ENCODE results near the gene TMUB2. TPM values are rescaled to one million over a fixed set of nuclear protein-coding genes. Genes with fewer than 3 reads are reported as not detected.

The TMUB2 gene
- total and polyA plus RNA-seq, 9 of the 15 experiments (the other 6 are each of a cell fraction or from before 2014, with no cell fraction given): 4.1 to 29.8 (median 16.3) TPM

DNA sequence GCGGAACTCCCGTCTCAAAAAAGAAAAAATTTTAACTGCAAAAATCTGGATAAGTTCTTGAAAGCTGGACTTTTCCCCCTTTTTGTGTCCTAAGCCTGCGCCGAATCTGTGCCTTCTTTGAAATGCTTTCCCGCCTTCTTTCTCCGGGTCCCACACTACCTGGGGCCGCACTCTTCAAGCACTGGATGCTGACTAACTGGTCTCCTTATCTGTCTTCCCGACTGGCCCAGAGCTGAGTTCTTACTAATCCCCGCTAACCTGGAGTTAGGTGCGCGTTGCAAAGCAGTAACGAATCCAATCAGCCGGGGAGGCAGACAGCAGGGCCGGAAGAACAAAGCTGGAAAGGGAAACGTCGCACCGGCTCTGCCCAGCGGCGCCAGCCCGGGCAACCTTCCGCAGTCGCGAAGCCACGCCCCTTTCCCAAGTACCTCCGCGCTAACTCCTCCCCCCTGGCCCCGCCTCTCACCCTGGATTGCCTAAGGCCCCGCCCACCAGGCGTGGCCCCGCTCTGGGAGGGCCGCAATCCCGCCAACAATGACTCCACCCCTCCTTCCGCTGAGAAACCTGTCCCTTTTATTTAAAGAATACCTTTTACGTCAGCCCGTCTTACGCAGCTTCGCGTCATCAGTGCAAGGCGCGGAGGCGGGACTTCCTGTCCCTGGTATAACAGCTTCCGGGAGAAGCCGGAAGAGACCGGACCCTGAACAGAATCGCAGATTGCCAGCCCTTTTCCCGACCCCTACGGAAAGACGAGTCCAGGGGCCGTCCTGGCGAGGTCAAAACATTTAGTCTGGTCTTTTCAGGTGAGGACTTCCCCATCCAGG lies at the start of gene TMUB2 (continued):
- TF ChIP-seq ATF2 (CRISPR knock-in tag; IDR thresholded peaks at IDR 0.05): no peak
- no peak for TF ChIP-seq ZBTB2 (IDR thresholded peaks at IDR 0.05)
- 0 out of 3 replicates have a peak, but pooled peaks of 1 of the 2 experiments have one; percentile 9 for TF ChIP-seq CBX3 (IDR thresholded peaks at IDR 0.05; ENCODE audit: borderline replicate concordance in 1 of 2, low read length in 2 of 2)
- TF ChIP-seq E2F5 (CRISPR knock-in tag; IDR thresholded peaks at IDR 0.05): no peak
- TF ChIP-seq, protein P1, sequence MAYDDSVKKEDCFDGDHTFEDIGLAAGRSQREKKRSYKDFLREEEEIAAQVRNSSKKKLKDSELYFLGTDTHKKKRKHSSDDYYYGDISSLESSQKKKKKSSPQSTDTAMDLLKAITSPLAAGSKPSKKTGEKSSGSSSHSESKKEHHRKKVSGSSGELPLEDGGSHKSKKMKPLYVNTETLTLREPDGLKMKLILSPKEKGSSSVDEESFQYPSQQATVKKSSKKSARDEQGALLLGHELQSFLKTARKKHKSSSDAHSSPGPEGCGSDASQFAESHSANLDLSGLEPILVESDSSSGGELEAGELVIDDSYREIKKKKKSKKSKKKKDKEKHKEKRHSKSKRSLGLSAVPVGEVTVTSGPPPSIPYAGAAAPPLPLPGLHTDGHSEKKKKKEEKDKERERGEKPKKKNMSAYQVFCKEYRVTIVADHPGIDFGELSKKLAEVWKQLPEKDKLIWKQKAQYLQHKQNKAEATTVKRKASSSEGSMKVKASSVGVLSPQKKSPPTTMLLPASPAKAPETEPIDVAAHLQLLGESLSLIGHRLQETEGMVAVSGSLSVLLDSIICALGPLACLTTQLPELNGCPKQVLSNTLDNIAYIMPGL (CRISPR knock-in tag; IDR thresholded peaks at IDR 0.05): 0 out of 2 replicates have a peak, but pooled peaks have one; percentile 34
- no peak for TF ChIP-seq BRF1 (IDR thresholded peaks at IDR 0.05; ENCODE audit: borderline replicate concordance, extremely low read depth, insufficient read length)
- TF ChIP-seq POU5F1 (IDR thresholded peaks at IDR 0.05; ENCODE audit: borderline replicate concordance, low read depth, low read length, partially characterized antibody): no peak
- no peak for TF ChIP-seq ZC3H11A (IDR thresholded peaks at IDR 0.05; ENCODE audit: low read depth, low read length)
- TF ChIP-seq AFF1 (IDR thresholded peaks at IDR 0.05; ENCODE audit: low read depth in 1 of 2, partially characterized antibody in 2 of 2): peak in 1 of 2 experiments; percentile 51
- TF ChIP-seq SIN3B (IDR thresholded peaks at IDR 0.05; ENCODE audit: low read depth): peak; percentile 66; the same call in 1 of the 2 replicates
- TF ChIP-seq MAFK (IDR thresholded peaks at IDR 0.05; ENCODE audit: low read length): no peak; the same call in 1 of the 2 replicates
- TF ChIP-seq TARDBP (IDR thresholded peaks at IDR 0.05): peak; percentile 99
- TF ChIP-seq HLTF (IDR thresholded peaks at IDR 0.05): no peak
- no peak for TF ChIP-seq HNRNPK (IDR thresholded peaks at IDR 0.05; ENCODE audit: low read depth, low read length, poor library complexity, severe bottlenecking)
- TF ChIP-seq, protein P2, sequence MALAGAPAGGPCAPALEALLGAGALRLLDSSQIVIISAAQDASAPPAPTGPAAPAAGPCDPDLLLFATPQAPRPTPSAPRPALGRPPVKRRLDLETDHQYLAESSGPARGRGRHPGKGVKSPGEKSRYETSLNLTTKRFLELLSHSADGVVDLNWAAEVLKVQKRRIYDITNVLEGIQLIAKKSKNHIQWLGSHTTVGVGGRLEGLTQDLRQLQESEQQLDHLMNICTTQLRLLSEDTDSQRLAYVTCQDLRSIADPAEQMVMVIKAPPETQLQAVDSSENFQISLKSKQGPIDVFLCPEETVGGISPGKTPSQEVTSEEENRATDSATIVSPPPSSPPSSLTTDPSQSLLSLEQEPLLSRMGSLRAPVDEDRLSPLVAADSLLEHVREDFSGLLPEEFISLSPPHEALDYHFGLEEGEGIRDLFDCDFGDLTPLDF (CRISPR knock-in tag; IDR thresholded peaks at IDR 0.05): peak; percentile 86

Data from K562 (cell line).